Stimulated activated naive CD4-positive, alpha-beta T cell treated with Interleukin-2 at 50 U/mL for 16 hours (primary cell): ENCODE measurements around the gene DGKB.

Experiments
- DNase-seq: peaks from one replicate; lab custom pipeline; 2025; lab: John Stamatoyannopoulos, UW

The DGKB gene

DNA sequence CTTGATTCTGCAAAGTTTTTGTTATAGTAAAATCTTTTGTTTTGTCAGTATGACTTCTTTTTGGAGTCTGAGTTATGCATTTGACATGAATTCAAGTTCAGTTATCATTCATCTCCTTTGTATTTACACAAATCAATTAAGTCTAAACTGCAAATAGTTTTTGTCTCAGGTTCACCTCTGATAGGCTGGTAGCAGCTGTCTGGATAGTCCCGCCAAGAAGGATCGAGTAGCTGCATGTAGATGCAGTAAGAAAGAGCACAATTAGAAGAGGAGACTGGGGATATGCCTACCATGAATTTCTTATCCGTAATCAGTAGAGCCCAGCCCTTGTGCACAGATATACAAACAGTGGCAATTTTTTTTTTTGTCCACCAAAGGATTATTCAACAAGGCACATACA lies 520.6 kb downstream of the DGKB start:
- no peak for DNase-seq

DNA sequence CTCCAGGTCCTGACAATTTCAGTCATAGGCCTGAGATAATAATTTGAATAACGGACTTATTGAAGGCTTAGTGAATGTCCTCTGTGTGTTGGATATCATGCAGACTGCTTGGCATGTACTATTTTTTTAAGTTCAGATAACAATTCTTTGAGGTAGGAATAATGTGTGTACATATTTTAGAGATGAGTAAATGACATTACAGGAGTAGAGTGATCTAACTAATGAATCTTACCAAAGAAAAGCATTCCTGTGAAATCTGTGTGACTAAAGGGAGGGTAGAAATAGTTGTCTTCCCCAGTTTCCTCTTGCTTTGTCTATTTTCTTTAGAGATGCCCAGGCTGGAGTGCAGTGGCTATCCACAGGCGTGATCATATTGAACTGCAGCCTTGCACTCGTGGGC lies 521.2 kb downstream of the DGKB start:
- DNase-seq: no peak

- no peak for DNase-seq
Measured at GRCh38 chr7:14380881-14381280, 521.7 kb downstream of the DGKB start.

- no peak for DNase-seq
Measured at GRCh38 chr7:14377646-14378266, 524.8 kb downstream of the DGKB start.

GRCh38 chr7:14376711-14377110 lies 525.8 kb downstream of the DGKB start:
- no peak for DNase-seq

DNA sequence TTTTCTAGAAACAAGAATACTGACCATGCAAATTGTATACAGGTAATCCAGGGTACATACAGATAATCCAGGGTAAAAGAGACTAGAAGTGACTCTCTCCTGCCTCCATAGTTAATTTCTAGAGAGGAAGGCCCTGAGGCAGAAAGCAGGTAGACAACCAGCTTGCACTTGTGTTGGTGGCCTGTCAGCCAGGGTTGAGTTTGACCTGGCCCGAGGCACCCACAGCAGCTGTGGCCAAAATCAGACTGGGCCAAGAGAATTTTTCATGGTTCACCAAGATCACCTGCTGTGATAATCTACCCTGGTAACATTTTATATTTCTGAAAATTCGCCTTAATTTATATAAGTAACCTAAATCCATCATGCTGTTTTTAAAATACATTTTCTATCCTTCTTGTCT lies 526.6 kb downstream of the DGKB start:
- no peak for DNase-seq

DNA sequence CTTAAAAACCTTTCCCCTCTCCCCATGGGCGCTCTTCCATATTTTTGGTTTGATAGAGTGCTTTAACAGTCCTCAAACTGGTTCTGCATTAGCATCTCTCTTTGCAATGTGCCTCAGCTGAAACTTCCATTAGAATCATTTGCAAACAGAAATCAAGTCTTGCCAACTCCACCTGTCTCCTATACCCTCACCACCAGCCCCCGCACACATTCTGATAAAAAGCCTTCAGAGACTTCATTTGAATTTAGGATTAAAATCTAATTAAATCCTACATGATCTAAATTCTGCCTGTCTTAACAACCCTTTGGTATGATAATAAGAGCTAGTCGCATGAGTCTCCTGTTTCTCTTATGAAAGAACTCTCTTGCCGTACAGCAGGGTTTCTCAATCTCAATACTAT lies 528.2 kb downstream of the DGKB start:
- no peak for DNase-seq

- no peak for DNase-seq
Measured at GRCh38 chr7:14368285-14368684, 534.3 kb downstream of the DGKB start.

GRCh38 chr7:14351167-14351566 lies 551.4 kb downstream of the DGKB start:
- no peak for DNase-seq

GRCh38 chr7:14341200-14341775 lies 561.3 kb downstream of the DGKB start:
- DNase-seq: no peak

GRCh38 chr7:14340393-14341074 lies 562.0 kb downstream of the DGKB start:
- DNase-seq: no peak

- DNase-seq: no peak
Measured at GRCh38 chr7:14339861-14340260, 562.7 kb downstream of the DGKB start.

GRCh38 chr7:14336256-14336655 lies 566.3 kb downstream of the DGKB start:
- no peak for DNase-seq

GRCh38 chr7:14332155-14332554 lies 570.4 kb downstream of the DGKB start:
- DNase-seq: no peak

- DNase-seq: no peak
Measured at GRCh38 chr7:14324767-14325166, 577.8 kb downstream of the DGKB start.

DNA sequence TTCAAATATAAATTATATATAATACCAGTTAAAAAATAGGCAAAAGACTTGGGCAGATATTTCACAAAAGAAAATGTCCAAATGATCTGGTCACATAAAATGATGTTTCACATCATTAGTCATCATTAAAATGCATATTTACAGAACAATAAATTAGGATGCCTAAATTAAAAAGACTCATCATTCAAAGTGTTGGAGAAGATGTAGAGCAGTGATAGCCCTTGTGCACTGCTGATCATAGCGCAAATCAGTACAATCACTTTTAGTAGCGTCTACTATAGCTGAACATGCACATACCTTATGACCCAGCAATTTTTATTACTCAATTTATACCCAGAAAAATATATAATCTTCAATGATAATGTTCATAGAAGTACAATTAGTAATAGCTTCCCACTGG lies 579.8 kb downstream of the DGKB start:
- DNase-seq: no peak

DNA sequence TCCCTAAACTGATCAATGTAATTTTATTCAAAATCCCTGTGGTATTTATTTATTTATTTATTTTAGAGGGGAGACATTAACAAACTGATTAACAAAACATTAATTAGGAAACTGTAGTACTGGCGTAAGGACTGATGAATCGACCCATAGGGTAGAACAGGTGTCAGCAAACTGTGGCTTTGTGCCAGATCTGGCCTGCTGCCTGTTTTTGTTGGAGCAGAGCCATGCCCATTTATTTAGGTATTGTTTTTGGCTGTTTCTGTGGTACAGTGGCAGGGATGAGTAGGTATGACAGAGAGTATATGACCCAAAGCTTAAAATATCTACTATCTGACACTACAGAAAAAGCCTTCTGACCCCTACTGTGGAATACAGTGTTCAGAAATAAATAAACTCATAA lies 580.6 kb downstream of the DGKB start:
- no peak for DNase-seq

DNA sequence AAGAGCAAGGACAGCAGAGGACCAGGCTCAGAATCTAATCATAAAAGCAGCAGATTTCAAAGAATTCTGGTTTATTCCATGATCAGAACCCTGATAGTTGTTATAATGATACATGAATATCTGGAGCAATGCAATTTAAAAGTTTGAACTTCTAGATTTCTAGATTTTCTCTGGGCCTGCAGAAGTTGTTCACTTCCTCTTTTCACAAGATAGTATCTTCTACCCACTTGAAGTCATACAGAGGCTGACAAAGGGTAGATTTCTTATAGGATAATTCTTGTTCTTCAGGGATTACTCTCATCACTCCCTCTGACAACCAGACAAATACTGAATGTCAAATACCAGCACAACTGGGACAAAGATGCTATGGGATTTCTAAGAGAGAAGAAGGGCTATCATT lies 593.1 kb downstream of the DGKB start:
- DNase-seq: no peak

DNA sequence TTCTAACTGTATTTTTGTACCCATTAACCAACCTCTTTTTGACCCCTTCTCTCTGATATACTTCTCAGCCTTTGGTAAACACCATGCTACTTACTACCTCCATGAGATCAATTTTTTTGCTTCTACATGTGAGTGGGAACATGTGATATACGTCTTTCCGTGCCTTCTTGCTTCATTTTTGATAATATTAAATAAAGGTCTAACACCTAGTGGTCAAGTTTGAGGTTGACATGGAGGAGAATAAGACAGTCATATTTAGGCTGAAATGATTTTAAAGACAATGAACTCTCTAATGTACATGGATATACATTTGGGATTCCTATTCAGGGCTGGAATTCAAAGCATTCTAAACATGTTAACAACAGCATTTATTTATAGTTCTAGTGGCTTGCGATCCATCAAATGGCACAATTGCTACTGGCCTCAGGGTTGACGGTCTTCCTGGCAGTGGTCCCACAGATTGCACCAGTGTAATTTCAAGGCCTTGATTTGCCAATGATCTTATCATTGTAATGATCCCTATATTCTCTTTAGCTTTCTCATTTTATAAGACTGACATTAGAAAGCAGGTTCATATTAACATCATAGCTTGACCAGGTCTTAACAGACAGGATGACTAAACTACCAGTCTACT lies 597.2 kb downstream of the DGKB start:
- DNase-seq: no peak

GRCh38 chr7:14303536-14303935 lies 599.0 kb downstream of the DGKB start:
- no peak for DNase-seq

DNA sequence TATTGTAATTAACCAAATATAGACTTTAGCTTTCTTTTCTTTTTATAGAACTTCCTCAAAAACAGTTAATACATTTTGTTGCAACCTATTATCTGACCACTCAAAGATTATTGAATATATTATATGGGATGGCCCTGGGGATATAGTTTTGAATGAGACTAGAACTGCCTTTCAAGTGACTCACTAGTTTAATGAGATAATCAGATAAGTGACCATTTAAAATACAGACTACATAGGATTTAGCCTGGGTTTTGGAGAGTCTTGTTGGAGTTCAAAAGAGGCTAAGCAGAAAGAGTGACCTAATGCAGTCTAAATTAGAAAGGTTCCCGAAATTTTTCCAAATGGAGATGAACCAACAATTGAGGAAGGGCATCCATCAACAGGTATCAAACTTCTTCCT lies 607.9 kb downstream of the DGKB start:
- DNase-seq: no peak

GRCh38 chr7:14293434-14293833 lies 609.1 kb downstream of the DGKB start:
- no peak for DNase-seq

DNA sequence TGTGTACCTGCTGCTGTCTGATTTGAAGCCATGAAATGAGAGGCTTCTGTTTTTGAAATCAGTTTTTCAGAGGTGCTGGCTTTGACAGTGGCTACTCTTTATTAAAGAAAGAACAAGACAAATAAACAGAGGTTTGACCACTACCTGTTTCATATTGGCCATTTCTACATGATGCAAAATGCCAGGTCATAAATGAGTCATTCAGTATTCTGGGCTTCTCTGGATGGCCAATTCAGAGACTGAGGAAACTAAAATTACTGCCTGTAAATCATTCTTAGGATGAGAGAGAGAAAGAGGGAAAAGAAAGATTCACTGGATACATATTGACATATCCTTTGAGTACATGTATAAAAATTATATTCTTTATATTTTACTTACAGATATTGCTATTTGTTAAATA lies 609.8 kb downstream of the DGKB start:
- DNase-seq: no peak
